Suppressor macrophage treated with lipopolysaccharide for 4 hours (primary cell): ENCODE data around the gene CABLES2.
"Not testable (repeated sequence)": the region's sequence is repeated elsewhere in the genome, so short reads cannot be mapped to it uniquely, and the experiment has no call there.

Experiments
- DNase-seq: peaks from one replicate; pipeline ENCODE4 v3.0.0-alpha.2; 2020

Gene CABLES2

GRCh38 chr20:62387933-62388635 is 19.0 kb downstream of the CABLES2 start:
- no peak for DNase-seq

DNA sequence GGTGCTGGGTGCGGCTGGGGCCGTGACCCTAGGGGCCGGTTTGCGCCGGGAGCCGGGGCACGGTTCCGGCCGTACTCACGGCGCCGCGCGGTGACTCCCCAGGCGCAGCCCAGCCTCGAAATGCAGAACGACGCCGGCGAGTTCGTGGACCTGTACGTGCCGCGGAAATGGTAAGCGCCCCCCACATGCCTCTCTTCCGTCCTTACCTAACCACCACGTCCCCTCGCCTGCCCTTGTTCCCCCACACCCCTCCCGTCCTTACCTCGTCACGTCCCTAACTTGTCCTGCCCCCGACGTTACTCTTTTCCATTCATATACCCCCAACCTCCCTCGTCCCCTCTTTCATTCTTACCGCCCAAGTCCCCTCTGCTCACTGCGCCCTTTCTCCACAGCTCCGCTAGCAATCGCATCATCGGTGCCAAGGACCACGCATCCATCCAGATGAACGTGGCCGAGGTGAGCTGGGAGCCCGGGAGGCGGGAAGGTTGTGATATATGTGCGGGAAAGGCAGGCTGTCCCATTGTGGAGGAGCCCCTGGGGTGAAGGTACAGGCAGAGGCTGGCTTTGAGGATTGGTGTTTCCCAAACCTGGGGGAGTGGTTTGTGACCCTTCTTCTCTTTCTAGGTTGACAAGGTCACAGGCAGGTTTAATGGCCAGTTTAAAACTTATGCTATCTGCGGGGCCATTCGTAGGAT is 19.7 kb downstream of the CABLES2 start:
- no peak for DNase-seq

DNA sequence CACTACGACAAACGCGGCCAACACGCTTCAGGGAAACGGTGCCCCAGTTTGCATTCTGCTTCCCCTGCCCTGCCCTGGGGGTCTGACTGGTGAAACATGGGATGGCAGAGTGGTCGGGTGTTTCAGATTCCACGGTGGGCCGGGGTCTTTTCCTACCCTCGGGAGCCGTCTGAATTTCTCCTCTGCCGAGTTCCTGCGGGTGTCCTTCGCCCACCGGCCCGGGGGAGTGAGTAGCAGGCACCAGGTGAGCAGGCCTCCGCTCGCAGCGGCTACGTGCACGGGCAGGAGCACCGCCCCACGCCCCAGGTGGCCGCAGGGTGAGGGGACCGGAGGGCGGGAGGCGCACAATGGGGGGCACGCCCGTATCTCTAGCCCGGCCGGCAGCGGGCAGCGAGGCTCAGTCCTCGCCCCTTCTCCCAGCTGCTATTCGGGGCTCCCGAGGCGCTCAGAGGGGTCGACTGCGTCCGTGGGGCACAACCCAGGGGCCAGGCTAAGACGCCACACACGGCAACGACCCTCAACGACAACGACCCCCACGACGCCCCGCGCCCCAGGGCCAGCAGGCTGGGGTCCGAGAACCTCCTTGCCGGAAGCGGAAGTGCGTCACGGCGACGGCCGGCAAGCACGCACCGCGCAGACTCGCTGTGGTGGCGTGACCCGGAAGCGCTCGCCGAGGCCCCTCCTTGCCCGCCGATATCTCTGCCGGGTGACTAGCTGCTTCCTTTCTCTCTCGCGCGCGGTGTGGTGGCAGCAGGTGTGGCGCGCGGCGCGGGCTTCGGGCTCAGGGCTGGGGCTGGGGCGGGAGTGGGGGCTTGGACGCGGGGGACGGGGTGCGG is 20.5 kb downstream of the CABLES2 start, which contains the start of gene RPS21:
Gene RPS21, plus strand, starts transcription at position 721 of the 836 bp plus-strand sequence. CDS start 236 bp downstream, outside the sequence.
- DNase-seq: peak; percentile 94

GRCh38 chr20:62382306-62383198 is 24.5 kb downstream of the CABLES2 start:
- DNase-seq: peak; percentile 72

- DNase-seq: no peak
Measured at GRCh38 chr20:62381842-62382241, 25.2 kb downstream of the CABLES2 start.

GRCh38 chr20:62381202-62381797 is 25.8 kb downstream of the CABLES2 start:
- peak; percentile 54 for DNase-seq

GRCh38 chr20:62378215-62378614 is 28.9 kb downstream of the CABLES2 start:
- DNase-seq: no peak

- DNase-seq: no peak
Measured at GRCh38 chr20:62377615-62378178, 29.4 kb downstream of the CABLES2 start.

GRCh38 chr20:62377064-62377461 is 30.0 kb downstream of the CABLES2 start:
- no peak for DNase-seq

- DNase-seq: no peak
Measured at GRCh38 chr20:62376112-62377063, 30.7 kb downstream of the CABLES2 start.

DNA sequence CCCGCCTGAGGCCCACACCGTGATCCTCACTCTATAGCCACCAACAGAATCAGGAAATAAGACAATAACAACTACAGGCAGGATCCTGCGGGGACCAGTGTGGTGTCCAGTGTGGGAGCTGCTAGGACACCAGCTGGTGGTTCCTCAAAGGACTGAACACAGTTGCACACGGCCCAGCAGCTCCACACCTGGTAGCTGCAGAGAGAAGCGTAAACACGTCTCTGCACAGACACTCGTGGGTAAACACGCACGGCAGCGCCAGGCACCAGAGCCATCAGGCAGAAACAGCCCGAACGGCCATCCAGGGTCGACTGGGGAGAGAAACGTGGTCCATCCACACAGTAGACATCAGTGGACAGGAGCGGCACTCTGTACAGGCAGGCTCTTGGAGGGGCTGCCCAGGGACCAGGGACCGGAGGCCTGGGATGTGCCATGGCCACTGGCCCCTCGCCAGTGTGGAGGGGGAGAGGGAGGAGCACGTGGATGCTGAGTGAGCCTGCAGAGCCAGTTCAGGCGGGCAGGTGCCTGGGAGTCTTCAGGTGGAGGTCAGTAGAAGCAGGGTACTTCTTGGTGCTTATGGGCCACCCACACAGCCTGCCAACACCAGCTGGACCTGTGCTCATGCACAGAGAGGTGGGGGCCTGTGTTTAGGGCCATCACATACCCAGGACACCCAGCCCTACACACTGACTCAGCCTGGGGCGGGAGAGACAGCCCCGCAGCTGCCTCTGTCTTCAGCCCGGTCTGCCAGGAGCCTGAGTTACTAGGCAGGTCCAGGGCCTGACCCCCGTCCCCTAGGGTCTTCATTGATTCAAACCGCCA is 32.5 kb downstream of the CABLES2 start:
- no peak for DNase-seq

- not testable (repeated sequence) for DNase-seq
Measured at GRCh38 chr20:62373631-62374179, 33.4 kb downstream of the CABLES2 start.

DNA sequence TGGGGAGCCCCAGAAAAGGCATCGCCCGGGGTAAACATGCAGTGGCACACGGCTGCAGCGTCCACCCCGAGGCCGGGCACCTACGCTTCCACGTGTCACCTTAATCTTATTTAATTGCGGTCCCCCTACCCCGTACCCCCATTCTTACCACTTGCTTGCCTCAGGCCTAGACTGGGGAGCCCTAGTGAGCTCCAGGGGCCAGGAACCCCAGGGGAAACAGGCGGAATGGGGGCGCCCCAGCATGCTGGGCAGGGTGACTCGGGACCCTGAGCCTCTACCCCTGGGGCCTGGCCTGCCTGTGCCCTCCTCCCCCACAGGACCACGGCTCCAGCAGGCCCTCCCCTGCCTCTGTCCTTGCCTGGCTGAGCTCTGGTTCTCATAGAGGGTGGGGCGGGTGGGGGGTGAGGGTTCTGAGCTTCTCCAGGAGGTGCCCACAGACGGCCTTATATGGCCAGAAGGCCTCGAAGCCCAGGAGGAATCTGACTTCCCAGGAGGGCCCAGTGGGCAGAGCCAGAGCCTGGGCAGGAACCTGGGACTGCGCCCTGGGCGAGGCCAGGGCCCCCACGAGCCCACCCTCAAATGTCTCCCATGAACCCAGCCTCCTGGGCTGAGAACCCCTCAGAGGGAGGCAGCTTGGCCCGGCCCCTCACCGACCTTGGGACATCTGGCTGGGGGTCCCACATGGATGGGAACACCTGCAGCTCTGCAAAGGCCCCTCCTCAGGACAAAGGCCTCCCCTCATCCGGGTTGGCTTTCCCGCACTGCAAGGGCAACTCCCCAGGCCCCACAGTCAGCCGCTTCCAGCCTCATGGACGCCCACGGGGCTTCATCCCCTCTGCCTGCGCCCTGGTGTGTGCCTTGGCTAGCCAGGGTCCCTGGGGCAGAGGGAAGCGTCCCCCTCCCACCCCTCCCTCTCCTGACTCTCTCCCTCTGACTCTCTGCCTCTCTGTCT is 34.8 kb downstream of the CABLES2 start:
- no peak for DNase-seq

GRCh38 chr20:62371588-62372041 is 35.5 kb downstream of the CABLES2 start:
- DNase-seq: no peak

DNA sequence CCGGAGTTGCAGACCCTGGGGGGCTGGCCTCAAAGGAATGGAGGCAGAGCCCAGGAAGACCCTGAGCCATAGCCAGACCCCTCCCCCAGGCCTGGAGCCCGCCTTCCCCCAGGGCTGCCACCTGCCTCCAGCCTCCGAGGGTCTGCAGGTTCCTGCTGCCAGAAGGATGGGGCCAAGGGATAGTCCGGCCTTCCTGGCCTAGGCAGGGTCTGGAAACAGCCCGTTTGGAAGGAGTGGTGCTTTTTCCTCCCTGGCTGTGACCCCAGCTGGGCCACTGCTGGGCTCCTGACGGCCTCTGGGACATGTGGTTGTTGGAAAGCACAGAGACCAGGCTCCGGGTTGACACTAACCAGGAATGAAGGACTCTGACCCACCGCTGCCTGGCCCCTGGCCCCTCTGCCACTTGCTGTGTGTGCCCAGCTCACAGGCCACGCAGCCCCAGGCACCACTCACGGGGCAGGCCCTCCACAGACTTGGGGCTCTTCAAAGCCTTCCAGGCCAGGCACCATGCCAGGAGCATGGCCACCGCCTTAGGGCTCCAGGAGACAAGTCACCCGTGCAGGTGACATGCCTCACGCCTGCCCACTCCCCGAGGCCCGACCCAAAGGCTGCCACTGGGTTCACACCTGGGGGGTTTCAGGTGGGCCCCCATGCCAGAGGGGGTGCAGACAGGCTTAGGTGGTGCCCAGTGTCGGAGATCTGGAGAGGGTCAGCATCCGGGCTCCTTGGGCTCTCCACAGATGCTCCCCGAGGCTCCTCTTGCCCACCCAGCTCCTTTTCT is 36.1 kb downstream of the CABLES2 start:
- no peak for DNase-seq

- peak; percentile 66 for DNase-seq
Measured at GRCh38 chr20:62370115-62370806, 36.8 kb downstream of the CABLES2 start.

- no peak for DNase-seq
Measured at GRCh38 chr20:62369815-62370114, 37.3 kb downstream of the CABLES2 start.
